Activated T-cell treated with anti-CD3 and anti-CD28 coated beads, Interleukin-2, amount 50 U/mL, for 4 hours (primary cell): ENCODE data around the gene MBTPS2. TPM values are rescaled to one million over a fixed set of nuclear protein-coding genes. Genes with fewer than 3 reads are reported as not detected.
A peak's percentile ranks its signal among the peaks of the same experiment; 100 is the strongest.
"Not testable (repeated sequence)": the region's sequence is repeated elsewhere in the genome, so short reads cannot be mapped to it uniquely, and the experiment has no call there.

ENCODE experiments used
- ATAC-seq, 2 donors: fragments of 200-7000 bp; cut with Tn5 transposase; one replicate each; pipeline ENCODE4 v1.10.0; 2021
- DNase-seq: peaks from one replicate; pipeline ENCODE4 v3.0.0-alpha.2; 2020
- H3K27me3 Mint-ChIP-seq: one replicate; pipeline ENCODE4 v1.8.0; 2021; ENCODE audit warnings: low read depth, mixed read lengths
- H3K36me3 Mint-ChIP-seq: one replicate; pipeline ENCODE4 v1.8.0; 2022; ENCODE audit warnings: mixed read lengths; ENCODE audit not compliant: insufficient read depth
- H3K4me1 Mint-ChIP-seq: one replicate; pipeline ENCODE4 v1.8.0; 2021; ENCODE audit warnings: low read depth, mixed read lengths
- H3K4me3 Mint-ChIP-seq: one replicate; pipeline ENCODE4 v1.8.0; 2021; ENCODE audit warnings: mild to moderate bottlenecking, moderate library complexity, mixed read lengths
- H3K9me3 Mint-ChIP-seq: one replicate; pipeline ENCODE4 v1.8.0; 2021; ENCODE audit warnings: mixed read lengths
- total RNA-seq, 3 donors: library from RNA; stranded (reverse); gene quantifications; one replicate each; pipeline ENCODE4 v1.2.1, GENCODE V29; 2021

Gene MBTPS2
- total RNA-seq, 3 donors from 2014 or later: 6.2 to 7.4 (median 6.4) TPM

GRCh38 chrX:21837056-21837455 lies 2.4 kb upstream of the MBTPS2 start:
- Mint-ChIP-seq H3K4me3 (no peak overlapping the region), H3K27me3 (no peaks in the 10 kb centered on the region), H3K4me1 (peaks cover 8% of the 10 kb centered on the region), H3K9me3 (no peaks in the 10 kb centered on the region), H3K36me3 (no peaks in the 10 kb centered on the region)
- no peak for ATAC-seq
- no peak for DNase-seq

- DNase-seq (no peak), ATAC-seq (no peak)
- Mint-ChIP-seq H3K9me3 (no peaks in the 10 kb centered on the region), H3K4me1 (peaks cover 8% of the 10 kb centered on the region), H3K4me3 (peak overlapping the region; percentile 88), H3K27me3 (no peaks in the 10 kb centered on the region), H3K36me3 (peaks cover 3% of the 10 kb centered on the region)
These were observed 482 bp upstream of the MBTPS2 start for GRCh38 chrX:21838937-21839333.

- Mint-ChIP-seq H3K4me1 (peaks cover 8% of the 10 kb centered on the region), H3K36me3 (peaks cover 4% of the 10 kb centered on the region), H3K9me3 (no peaks in the 10 kb centered on the region), H3K4me3 (peak overlapping the region; percentile 88), H3K27me3 (no peaks in the 10 kb centered on the region)
- peak; percentile 43 to 62 for ATAC-seq
- DNase-seq: no peak
These were observed 752 bp downstream of the MBTPS2 start for GRCh38 chrX:21840193-21840545.

GRCh38 chrX:21843179-21843578 lies 3.8 kb downstream of the MBTPS2 start:
- Mint-ChIP-seq H3K4me1 (peaks cover 8% of the 10 kb centered on the region), H3K4me3 (no peak overlapping the region), H3K27me3 (no peaks in the 10 kb centered on the region), H3K9me3 (no peaks in the 10 kb centered on the region), H3K36me3 (peaks cover 15% of the 10 kb centered on the region)
- DNase-seq (no peak), ATAC-seq (no peak)

GRCh38 chrX:21845096-21845495 lies 5.7 kb downstream of the MBTPS2 start:
- ATAC-seq: no peak

GRCh38 chrX:21847342-21847741 lies 7.9 kb downstream of the MBTPS2 start:
- Mint-ChIP-seq H3K4me1 (no peaks in the 10 kb centered on the region), H3K9me3 (no peaks in the 10 kb centered on the region)

More at GRCh38 chrX:21845096-21845495, 5.7 kb downstream of the MBTPS2 start:
- Mint-ChIP-seq H3K4me1 (peaks cover 7% of the 10 kb centered on the region), H3K36me3 (peaks cover 15% of the 10 kb centered on the region), H3K4me3 (no peak overlapping the region), H3K27me3 (no peaks in the 10 kb centered on the region), H3K9me3 (no peaks in the 10 kb centered on the region)
- DNase-seq: no peak

GRCh38 chrX:21853578-21853977 lies 14.2 kb downstream of the MBTPS2 start:
- no peak overlapping the region for H3K4me3 Mint-ChIP-seq
- no peaks in the 10 kb centered on the region for H3K27me3 Mint-ChIP-seq
- peaks cover 16% of the 10 kb centered on the region for H3K36me3 Mint-ChIP-seq
- ATAC-seq (no peak), DNase-seq (no peak)
- H3K4me1 Mint-ChIP-seq: no peaks in the 10 kb centered on the region
- no peaks in the 10 kb centered on the region for H3K9me3 Mint-ChIP-seq

More at GRCh38 chrX:21847342-21847741, 7.9 kb downstream of the MBTPS2 start:
- Mint-ChIP-seq H3K36me3 (peaks cover 17% of the 10 kb centered on the region), H3K4me3 (no peak overlapping the region), H3K27me3 (no peaks in the 10 kb centered on the region)
- no peak for ATAC-seq
- no peak for DNase-seq

- Mint-ChIP-seq H3K36me3 (peaks cover 14% of the 10 kb centered on the region), H3K9me3 (no peaks in the 10 kb centered on the region), H3K27me3 (no peaks in the 10 kb centered on the region), H3K4me1 (no peaks in the 10 kb centered on the region), H3K4me3 (no peak within 1 kb of the TSS)
- ATAC-seq (no peak), DNase-seq (no peak)
These were observed 16.6 kb downstream of the MBTPS2 start, which contains the start of gene YY2 for GRCh38 chrX:21855937-21856415. Gene YY2 (plus strand): TSS chrX:21855987. CDS start chrX:21856485, 498 bp downstream.

GRCh38 chrX:21856504-21856903 lies 17.1 kb downstream of the MBTPS2 start:
- no peaks in the 10 kb centered on the region for H3K9me3 Mint-ChIP-seq
- no peaks in the 10 kb centered on the region for H3K27me3 Mint-ChIP-seq
- DNase-seq: no peak
- H3K4me1 Mint-ChIP-seq: no peaks in the 10 kb centered on the region
- no peak overlapping the region for H3K4me3 Mint-ChIP-seq
- H3K36me3 Mint-ChIP-seq: peaks cover 14% of the 10 kb centered on the region
- ATAC-seq: no peak

- DNase-seq (no peak), ATAC-seq (no peak)
- peaks cover 2% of the 10 kb centered on the region for H3K4me1 Mint-ChIP-seq
- H3K36me3 Mint-ChIP-seq: no peaks in the 10 kb centered on the region
- no peaks in the 10 kb centered on the region for H3K27me3 Mint-ChIP-seq
- H3K4me3 Mint-ChIP-seq: no peak overlapping the region
- no peaks in the 10 kb centered on the region for H3K9me3 Mint-ChIP-seq
These were observed 23.8 kb downstream of the MBTPS2 start for GRCh38 chrX:21863241-21863640.

GRCh38 chrX:21865436-21865835 lies 26.0 kb downstream of the MBTPS2 start:
- Mint-ChIP-seq H3K4me1 (peaks cover 2% of the 10 kb centered on the region), H3K9me3 (no peaks in the 10 kb centered on the region), H3K4me3 (no peak overlapping the region), H3K27me3 (no peaks in the 10 kb centered on the region), H3K36me3 (no peaks in the 10 kb centered on the region)
- ATAC-seq (no peak), DNase-seq (no peak)

GRCh38 chrX:21870494-21870893 lies 31.1 kb downstream of the MBTPS2 start:
- Mint-ChIP-seq H3K36me3 (no peaks in the 10 kb centered on the region), H3K27me3 (no peaks in the 10 kb centered on the region), H3K4me3 (no peak overlapping the region), H3K9me3 (no peaks in the 10 kb centered on the region), H3K4me1 (no peaks in the 10 kb centered on the region)
- ATAC-seq: no peak
- DNase-seq: no peak

GRCh38 chrX:21873063-21873775 lies 33.8 kb downstream of the MBTPS2 start:
- Mint-ChIP-seq H3K9me3 (no peaks in the 10 kb centered on the region), H3K4me3 (no peak overlapping the region), H3K36me3 (no peaks in the 10 kb centered on the region), H3K4me1 (no peaks in the 10 kb centered on the region), H3K27me3 (no peaks in the 10 kb centered on the region)
- ATAC-seq (no peak), DNase-seq (no peak)

GRCh38 chrX:21874182-21874581 lies 34.8 kb downstream of the MBTPS2 start:
- H3K4me3 Mint-ChIP-seq, DNase-seq, H3K4me1 Mint-ChIP-seq, ATAC-seq, H3K27me3 Mint-ChIP-seq, H3K9me3 Mint-ChIP-seq, H3K36me3 Mint-ChIP-seq: not testable (repeated sequence)

GRCh38 chrX:21875013-21875412 lies 35.6 kb downstream of the MBTPS2 start:
- H3K4me1 Mint-ChIP-seq: no peaks in the 10 kb centered on the region
- H3K9me3 Mint-ChIP-seq: no peaks in the 10 kb centered on the region
- H3K27me3 Mint-ChIP-seq: no peaks in the 10 kb centered on the region
- DNase-seq (no peak), ATAC-seq (no peak)
- H3K36me3 Mint-ChIP-seq: no peaks in the 10 kb centered on the region
- H3K4me3 Mint-ChIP-seq: no peak overlapping the region
